ENCODE measurements around the gene RIPOR2.

Gene RIPOR2

DNA sequence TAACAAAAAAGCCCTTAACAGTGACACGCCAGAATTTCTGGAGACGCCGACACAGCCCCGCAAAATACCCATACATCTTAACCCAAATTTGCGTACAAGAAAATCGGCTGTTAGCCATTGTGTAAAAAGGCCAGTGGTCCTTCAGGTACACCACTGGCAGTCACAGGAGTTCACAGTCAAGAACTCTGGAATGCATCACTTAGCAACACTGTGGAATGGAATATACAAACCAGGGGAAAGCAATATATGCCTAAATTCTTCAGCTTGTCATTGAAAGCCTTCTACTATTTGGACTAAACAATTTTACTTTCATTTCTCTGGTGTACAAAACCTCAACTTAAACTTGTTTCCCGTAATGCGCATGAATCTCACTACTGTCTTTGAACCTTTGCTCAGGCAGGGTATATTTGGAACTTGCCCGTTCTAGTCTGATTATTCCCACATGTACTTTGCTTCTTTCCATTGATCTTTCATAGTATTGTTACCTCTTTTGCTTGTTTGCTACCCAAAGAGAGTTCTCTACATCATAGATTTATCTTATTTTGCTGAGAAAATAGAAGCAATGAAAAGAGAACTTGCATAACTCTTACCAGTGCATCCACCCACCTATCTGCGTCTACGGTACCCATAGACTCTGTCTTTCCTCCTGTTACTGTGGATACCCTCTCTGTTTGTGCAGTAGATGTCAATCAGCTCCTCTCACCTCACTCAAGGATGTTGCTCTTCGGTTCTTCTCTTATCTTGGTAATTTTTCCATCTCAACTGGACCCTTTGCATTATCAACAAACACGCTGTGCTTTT is 136.8 kb downstream of the RIPOR2 start, which contains the start of gene ARMH2:
Gene ARMH2, minus strand, starts transcription at position 178 of the 801 bp plus-strand sequence. Its CDS starts 60 bp downstream, at position 118.
- H3K9ac ChIP-seq (ENCODE audit: low read depth in 1 of 2, low read length in 2 of 2), result no peak within 1 kb of the TSS
- H3K36me3 ChIP-seq (ENCODE audit: control insufficient read depth in 2 of 2, insufficient read depth in 2 of 2, low read length in 2 of 2), result no peaks in the 10 kb centered on the region
- no peak within 1 kb of the TSS for H3K4me3 ChIP-seq (ENCODE audit: low read length in 2 of 2)
- H3K4me1 ChIP-seq (ENCODE audit: control insufficient read depth in 2 of 2, insufficient read depth in 2 of 2, low read length in 2 of 2), result no peaks in the 10 kb centered on the region
- no peaks in the 10 kb centered on the region for H3K9me3 ChIP-seq (ENCODE audit: control insufficient read depth in 2 of 2, low read length in 2 of 2)
- H3K27me3 ChIP-seq (ENCODE audit: control insufficient read depth in 2 of 2, insufficient read depth in 2 of 2, low read length in 2 of 2), result no peaks in the 10 kb centered on the region
- H3K27ac ChIP-seq (ENCODE audit: low read depth in 2 of 2, low read length in 2 of 2), result no peak within 1 kb of the TSS

GRCh38 chr6:24797596-24798216 is 138.1 kb downstream of the RIPOR2 start:
- Histone ChIP-seq H3K4me1 (ENCODE audit: control insufficient read depth in 2 of 2, insufficient read depth in 2 of 2, low read length in 2 of 2) (no peaks in the 10 kb centered on the region), H3K36me3 (ENCODE audit: control insufficient read depth in 2 of 2, insufficient read depth in 2 of 2, low read length in 2 of 2) (no peaks in the 10 kb centered on the region), H3K9ac (ENCODE audit: low read depth in 1 of 2, low read length in 2 of 2) (no peak overlapping the region), H3K27ac (ENCODE audit: low read depth in 2 of 2, low read length in 2 of 2) (no peak overlapping the region), H3K4me3 (ENCODE audit: low read length in 2 of 2) (no peak overlapping the region), H3K27me3 (ENCODE audit: control insufficient read depth in 2 of 2, insufficient read depth in 2 of 2, low read length in 2 of 2) (no peaks in the 10 kb centered on the region), H3K9me3 (ENCODE audit: control insufficient read depth in 2 of 2, low read length in 2 of 2) (no peaks in the 10 kb centered on the region)

DNA sequence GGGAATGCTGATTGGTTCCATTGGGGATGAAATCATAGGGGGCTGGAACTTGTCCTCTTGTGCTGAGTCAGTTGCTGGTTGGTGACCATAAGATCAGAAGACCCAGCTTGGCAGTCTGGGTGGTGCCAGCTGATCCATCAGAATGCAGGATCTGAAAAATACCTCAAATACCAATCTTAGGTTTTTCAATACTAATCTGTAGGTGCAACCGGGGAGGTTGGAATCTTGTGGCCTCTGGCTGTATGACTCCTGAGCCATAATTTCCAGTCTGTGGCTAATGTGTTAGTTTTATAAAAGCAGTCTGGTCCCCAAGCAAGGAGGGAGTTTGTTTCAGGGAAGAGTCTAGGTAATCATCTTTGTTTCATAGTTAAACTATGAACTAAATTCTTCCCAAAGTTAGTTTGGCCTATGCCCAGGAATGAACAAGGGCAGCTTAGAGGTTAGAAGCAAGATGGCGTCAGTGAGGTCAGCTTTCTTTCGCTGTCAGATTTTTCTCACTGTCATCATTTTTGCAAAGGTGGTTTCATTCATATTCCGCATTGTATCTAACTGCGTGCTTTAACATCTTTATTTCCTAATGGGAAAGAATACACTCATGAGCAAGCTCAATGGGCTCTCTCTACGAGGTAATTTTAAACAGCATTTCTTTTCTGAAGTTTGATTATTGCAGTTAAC is 139.0 kb downstream of the RIPOR2 start:
- H3K27ac ChIP-seq (ENCODE audit: low read depth in 2 of 2, low read length in 2 of 2), result no peak overlapping the region
- no peaks in the 10 kb centered on the region for H3K27me3 ChIP-seq (ENCODE audit: control insufficient read depth in 2 of 2, insufficient read depth in 2 of 2, low read length in 2 of 2)
- H3K9ac ChIP-seq (ENCODE audit: low read depth in 1 of 2, low read length in 2 of 2), result no peak overlapping the region
- H3K4me3 ChIP-seq (ENCODE audit: low read length in 2 of 2), result no peak overlapping the region
- no peaks in the 10 kb centered on the region for H3K4me1 ChIP-seq (ENCODE audit: control insufficient read depth in 2 of 2, insufficient read depth in 2 of 2, low read length in 2 of 2)
- no peaks in the 10 kb centered on the region for H3K9me3 ChIP-seq (ENCODE audit: control insufficient read depth in 2 of 2, low read length in 2 of 2)
- H3K36me3 ChIP-seq (ENCODE audit: control insufficient read depth in 2 of 2, insufficient read depth in 2 of 2, low read length in 2 of 2), result no peaks in the 10 kb centered on the region

DNA sequence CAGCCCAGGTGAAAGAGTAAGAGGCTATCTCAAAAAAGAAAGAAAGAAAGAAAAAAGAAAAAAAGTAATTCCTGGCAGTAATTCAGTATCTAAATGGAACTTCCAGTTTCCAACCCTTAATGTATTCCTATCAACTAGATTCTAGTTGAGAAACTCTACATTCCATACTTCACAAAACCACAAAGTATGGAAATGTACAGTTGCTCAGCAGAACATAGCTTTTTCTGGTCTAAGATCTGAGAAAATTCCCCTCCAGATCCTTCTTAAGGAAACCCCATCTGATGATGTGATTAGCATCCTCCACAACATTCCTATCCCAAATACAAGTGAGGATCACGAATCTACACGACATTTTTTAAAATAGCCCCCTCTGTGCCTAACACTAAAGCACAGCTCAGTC is 140.7 kb downstream of the RIPOR2 start:
- Histone ChIP-seq H3K9ac (ENCODE audit: low read depth in 1 of 2, low read length in 2 of 2) (no peak overlapping the region), H3K4me1 (ENCODE audit: control insufficient read depth in 2 of 2, insufficient read depth in 2 of 2, low read length in 2 of 2) (peaks cover 0 to under 1% of the 10 kb centered on the region in 2 donors), H3K9me3 (ENCODE audit: control insufficient read depth in 2 of 2, low read length in 2 of 2) (no peaks in the 10 kb centered on the region), H3K27me3 (ENCODE audit: control insufficient read depth in 2 of 2, insufficient read depth in 2 of 2, low read length in 2 of 2) (no peaks in the 10 kb centered on the region), H3K36me3 (ENCODE audit: control insufficient read depth in 2 of 2, insufficient read depth in 2 of 2, low read length in 2 of 2) (no peaks in the 10 kb centered on the region), H3K27ac (ENCODE audit: low read depth in 2 of 2, low read length in 2 of 2) (no peak overlapping the region), H3K4me3 (ENCODE audit: low read length in 2 of 2) (no peak overlapping the region)

DNA sequence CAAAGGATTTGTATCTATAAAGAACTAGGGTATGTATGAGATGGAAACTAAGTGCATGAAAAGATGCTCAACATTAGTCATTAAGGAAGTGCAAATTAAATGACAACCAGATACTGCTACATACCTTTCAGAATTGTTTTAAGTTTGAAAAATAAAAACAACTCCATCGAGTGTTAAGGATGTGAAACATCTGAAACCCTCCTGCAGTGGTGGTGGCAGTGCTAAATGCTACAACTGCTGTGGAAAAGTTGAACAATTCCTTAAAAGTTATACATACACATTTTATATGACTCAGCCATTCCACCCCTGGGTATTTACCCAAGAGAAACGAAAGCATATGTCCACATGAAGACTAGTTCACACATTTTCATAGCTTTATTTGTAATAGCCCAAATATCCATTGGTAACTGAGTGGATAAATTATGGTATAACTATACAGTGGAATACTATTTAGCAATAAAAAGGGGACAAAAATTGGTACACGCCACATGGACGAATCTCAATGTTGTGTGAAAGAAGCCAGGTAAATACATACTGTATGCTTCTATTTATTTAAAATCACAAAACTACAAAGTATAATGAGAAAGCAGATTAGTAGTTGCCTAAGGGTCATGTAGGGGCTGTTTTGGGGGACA is 147.6 kb downstream of the RIPOR2 start:
- H3K36me3 ChIP-seq (ENCODE audit: control insufficient read depth in 2 of 2, insufficient read depth in 2 of 2, low read length in 2 of 2), result peaks cover 24 to 34% of the 10 kb centered on the region in 2 donors
- H3K4me3 ChIP-seq (ENCODE audit: low read length in 2 of 2), result no peak overlapping the region
- H3K27me3 ChIP-seq (ENCODE audit: control insufficient read depth in 2 of 2, insufficient read depth in 2 of 2, low read length in 2 of 2), result no peaks in the 10 kb centered on the region
- H3K9me3 ChIP-seq (ENCODE audit: control insufficient read depth in 2 of 2, low read length in 2 of 2), result no peaks in the 10 kb centered on the region
- H3K9ac ChIP-seq (ENCODE audit: low read depth in 1 of 2, low read length in 2 of 2), result no peak overlapping the region
- peaks cover 0 to 2% of the 10 kb centered on the region in 2 donors for H3K4me1 ChIP-seq (ENCODE audit: control insufficient read depth in 2 of 2, insufficient read depth in 2 of 2, low read length in 2 of 2)
- no peak overlapping the region for H3K27ac ChIP-seq (ENCODE audit: low read depth in 2 of 2, low read length in 2 of 2)

GRCh38 chr6:24780206-24780605 is 155.6 kb downstream of the RIPOR2 start:
- Histone ChIP-seq H3K36me3 (ENCODE audit: control insufficient read depth in 2 of 2, insufficient read depth in 2 of 2, low read length in 2 of 2) (peaks cover 14 to 17% of the 10 kb centered on the region in 2 donors), H3K27me3 (ENCODE audit: control insufficient read depth in 2 of 2, insufficient read depth in 2 of 2, low read length in 2 of 2) (no peaks in the 10 kb centered on the region), H3K27ac (ENCODE audit: low read depth in 2 of 2, low read length in 2 of 2) (peak overlapping the region in 1 of 2 donors; percentile 75), H3K9ac (ENCODE audit: low read depth in 1 of 2, low read length in 2 of 2) (peak overlapping the region in 1 of 2 donors; percentile 50), H3K4me3 (ENCODE audit: low read length in 2 of 2) (peak overlapping the region; percentile 33 to 100), H3K4me1 (ENCODE audit: control insufficient read depth in 2 of 2, insufficient read depth in 2 of 2, low read length in 2 of 2) (peaks cover 6 to 16% of the 10 kb centered on the region in 2 donors), H3K9me3 (ENCODE audit: control insufficient read depth in 2 of 2, low read length in 2 of 2) (no peaks in the 10 kb centered on the region)

- Histone ChIP-seq H3K36me3 (ENCODE audit: control insufficient read depth in 2 of 2, insufficient read depth in 2 of 2, low read length in 2 of 2) (peaks cover 12 to 15% of the 10 kb centered on the region in 2 donors), H3K27me3 (ENCODE audit: control insufficient read depth in 2 of 2, insufficient read depth in 2 of 2, low read length in 2 of 2) (no peaks in the 10 kb centered on the region), H3K9me3 (ENCODE audit: control insufficient read depth in 2 of 2, low read length in 2 of 2) (no peaks in the 10 kb centered on the region), H3K4me3 (ENCODE audit: low read length in 2 of 2) (peak overlapping the region; percentile 24 to 100), H3K9ac (ENCODE audit: low read depth in 1 of 2, low read length in 2 of 2) (peak overlapping the region in 1 of 2 donors; percentile 50), H3K27ac (ENCODE audit: low read depth in 2 of 2, low read length in 2 of 2) (peak overlapping the region; percentile 63 to 75), H3K4me1 (ENCODE audit: control insufficient read depth in 2 of 2, insufficient read depth in 2 of 2, low read length in 2 of 2) (peaks cover 7 to 17% of the 10 kb centered on the region in 2 donors)
Measured at GRCh38 chr6:24779416-24780016, 156.2 kb downstream of the RIPOR2 start.

- Histone ChIP-seq H3K27ac (ENCODE audit: low read depth in 2 of 2, low read length in 2 of 2) (peak overlapping the region in 1 of 2 donors; percentile 75), H3K27me3 (ENCODE audit: control insufficient read depth in 2 of 2, insufficient read depth in 2 of 2, low read length in 2 of 2) (no peaks in the 10 kb centered on the region), H3K9ac (ENCODE audit: low read depth in 1 of 2, low read length in 2 of 2) (no peak overlapping the region), H3K9me3 (ENCODE audit: control insufficient read depth in 2 of 2, low read length in 2 of 2) (no peaks in the 10 kb centered on the region), H3K4me3 (ENCODE audit: low read length in 2 of 2) (peak overlapping the region; percentile 4 to 100), H3K4me1 (ENCODE audit: control insufficient read depth in 2 of 2, insufficient read depth in 2 of 2, low read length in 2 of 2) (peaks cover 11 to 21% of the 10 kb centered on the region in 2 donors), H3K36me3 (ENCODE audit: control insufficient read depth in 2 of 2, insufficient read depth in 2 of 2, low read length in 2 of 2) (peaks cover 8 to 11% of the 10 kb centered on the region in 2 donors)
Measured at GRCh38 chr6:24778878-24779277, 156.9 kb downstream of the RIPOR2 start.

GRCh38 chr6:24778121-24778520 is 157.6 kb downstream of the RIPOR2 start:
- Histone ChIP-seq H3K27me3 (ENCODE audit: control insufficient read depth in 2 of 2, insufficient read depth in 2 of 2, low read length in 2 of 2) (no peaks in the 10 kb centered on the region), H3K9ac (ENCODE audit: low read depth in 1 of 2, low read length in 2 of 2) (peak overlapping the region; percentile 20 to 34), H3K36me3 (ENCODE audit: control insufficient read depth in 2 of 2, insufficient read depth in 2 of 2, low read length in 2 of 2) (peaks cover 3 to 11% of the 10 kb centered on the region in 2 donors), H3K27ac (ENCODE audit: low read depth in 2 of 2, low read length in 2 of 2) (peak overlapping the region in 1 of 2 donors; percentile 48), H3K4me1 (ENCODE audit: control insufficient read depth in 2 of 2, insufficient read depth in 2 of 2, low read length in 2 of 2) (peaks cover 11 to 21% of the 10 kb centered on the region in 2 donors), H3K4me3 (ENCODE audit: low read length in 2 of 2) (peak overlapping the region; percentile 93 to 100), H3K9me3 (ENCODE audit: control insufficient read depth in 2 of 2, low read length in 2 of 2) (no peaks in the 10 kb centered on the region)

All from mucosa of rectum (tissue), 2 donors.